COR-L47 (cell line): ENCODE data around the gene FPR3.

ENCODE experiments used
- DNase-seq: peaks from one replicate; lab custom pipeline; 2025; lab: John Stamatoyannopoulos, UW

The FPR3 gene

GRCh38 chr19:51807111-51807701 lies 12.2 kb downstream of the FPR3 start:
- DNase-seq, result no peak

GRCh38 chr19:51807925-51808324 lies 13.0 kb downstream of the FPR3 start:
- DNase-seq, result no peak

DNA sequence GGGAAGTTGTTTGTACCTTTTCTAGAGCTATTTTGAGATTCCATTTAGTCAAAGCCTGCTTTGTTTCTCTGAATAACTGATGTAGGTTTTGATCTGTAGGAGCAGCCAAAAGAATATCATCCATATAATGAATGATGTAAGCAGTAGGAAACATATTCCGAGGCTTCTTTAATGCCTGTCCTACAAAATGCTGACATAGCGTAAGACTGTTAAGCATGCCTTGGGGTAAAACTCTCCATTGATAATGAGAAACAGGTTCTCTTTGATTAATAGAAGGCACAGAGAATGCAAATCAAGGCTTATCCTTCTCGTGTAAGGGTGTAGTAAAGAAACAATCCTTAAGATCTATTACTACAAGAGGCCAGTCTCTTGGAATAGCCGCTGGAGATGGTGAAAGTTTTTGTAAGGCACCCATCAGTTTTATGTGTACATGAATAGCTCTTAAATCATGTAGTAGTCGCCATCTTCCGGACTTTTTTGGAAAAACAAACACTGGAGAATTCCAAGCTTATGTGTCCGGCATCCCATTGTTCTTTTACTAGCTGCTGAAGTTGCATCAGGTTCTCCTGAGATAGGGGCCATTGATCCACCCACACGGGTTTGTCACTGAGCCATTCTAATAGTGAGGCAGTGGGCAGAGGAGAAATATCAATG lies 13.5 kb downstream of the FPR3 start:
- no peak for DNase-seq

GRCh38 chr19:51809787-51810186 lies 14.8 kb downstream of the FPR3 start:
- DNase-seq, result no peak

- peak; percentile 28 for DNase-seq
These were observed 15.3 kb downstream of the FPR3 start for GRCh38 chr19:51810223-51810622.

GRCh38 chr19:51811344-51811743 lies 16.4 kb downstream of the FPR3 start:
- DNase-seq, result no peak

- no peak for DNase-seq
These were observed 20.1 kb downstream of the FPR3 start for GRCh38 chr19:51815043-51815442.

GRCh38 chr19:51816711-51817110 lies 21.8 kb downstream of the FPR3 start:
- DNase-seq, result no peak

GRCh38 chr19:51820011-51820410 lies 25.1 kb downstream of the FPR3 start:
- no peak for DNase-seq

- no peak for DNase-seq
These were observed 26.0 kb downstream of the FPR3 start for GRCh38 chr19:51820831-51821446.

DNA sequence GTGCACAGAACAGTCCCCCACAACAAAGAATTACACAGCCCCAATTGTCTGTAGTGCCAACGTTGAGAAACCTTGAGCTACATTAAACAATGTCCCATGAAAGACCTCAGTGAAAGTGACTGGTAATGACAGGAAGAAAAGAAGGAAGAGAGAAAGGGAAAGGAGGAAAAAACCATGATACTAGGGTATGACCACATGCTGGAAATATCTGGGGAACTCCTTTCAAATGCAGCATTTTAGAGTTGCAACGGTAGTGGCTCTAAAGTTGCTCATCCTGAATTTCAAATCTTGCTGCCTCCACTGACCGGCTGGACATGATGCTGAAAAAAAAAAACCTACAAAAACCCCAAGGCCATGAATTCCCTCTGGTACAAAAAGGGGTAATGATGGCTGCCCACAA lies 26.5 kb downstream of the FPR3 start:
- no peak for DNase-seq

GRCh38 chr19:51821921-51822320 lies 27.0 kb downstream of the FPR3 start:
- no peak for DNase-seq

DNA sequence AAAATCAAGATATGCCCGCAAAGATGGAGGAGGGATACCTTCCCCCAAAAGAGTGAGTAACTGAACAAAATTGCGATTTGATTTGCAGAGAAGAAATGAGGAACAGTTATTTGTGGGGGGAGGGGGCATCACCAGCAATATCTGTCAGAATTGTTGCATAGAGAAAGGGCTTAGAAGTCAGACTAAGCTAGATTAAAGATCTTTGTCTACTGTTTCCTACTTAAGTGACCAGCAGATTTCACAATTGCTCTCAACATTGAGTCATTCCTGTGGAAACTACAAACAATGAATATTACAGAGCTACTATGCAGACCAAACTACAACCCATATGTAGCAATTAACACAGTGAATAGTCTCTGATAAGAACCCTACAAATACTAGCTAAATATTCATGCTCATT lies 27.4 kb downstream of the FPR3 start:
- DNase-seq, result no peak

- DNase-seq, result no peak
These were observed 28.0 kb downstream of the FPR3 start for GRCh38 chr19:51822946-51823345.

- no peak for DNase-seq
These were observed 29.5 kb downstream of the FPR3 start for GRCh38 chr19:51824281-51825005.

DNA sequence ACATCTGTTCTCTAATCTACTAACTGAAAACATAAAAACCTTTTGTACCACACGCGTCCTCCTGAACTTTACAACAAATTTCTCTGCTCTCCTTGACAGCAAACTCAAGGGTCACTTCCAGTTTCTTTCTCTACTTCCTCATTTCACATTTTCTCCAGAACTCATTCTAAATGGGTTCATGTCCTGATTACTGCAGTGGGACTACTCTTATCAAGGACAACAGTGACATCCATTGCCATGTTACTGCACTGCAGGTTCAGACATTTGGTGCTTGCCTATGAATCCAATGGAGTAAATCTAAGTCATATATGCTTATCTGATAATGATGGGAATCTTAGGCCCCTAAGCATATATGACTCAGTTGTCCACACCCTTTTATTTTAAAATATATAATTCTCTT lies 35.3 kb downstream of the FPR3 start:
- DNase-seq, result no peak

DNA sequence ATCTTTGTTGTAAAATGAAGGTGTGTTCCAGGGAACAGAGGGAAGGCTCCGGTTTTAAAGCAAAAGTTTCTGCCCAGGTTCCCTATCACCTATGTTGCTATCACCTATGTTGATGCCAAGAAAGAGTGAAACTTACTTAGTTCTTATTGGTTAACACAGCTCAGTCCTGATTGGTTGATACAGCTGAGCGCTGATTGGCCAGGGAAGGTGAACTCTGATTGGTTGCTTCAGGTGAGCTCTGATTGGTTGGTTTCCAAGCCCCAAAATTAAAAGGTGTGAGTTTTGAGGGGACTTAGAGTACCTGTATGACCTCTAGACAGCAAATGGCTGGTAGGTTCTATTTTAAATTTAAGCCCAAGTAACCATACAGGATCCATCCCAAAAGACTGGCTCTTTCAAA lies 42.2 kb downstream of the FPR3 start:
- DNase-seq, result no peak

GRCh38 chr19:51861870-51862622 lies 67.1 kb downstream of the FPR3 start:
- DNase-seq, result no peak

- DNase-seq, result no peak
These were observed 78.1 kb downstream of the FPR3 start for GRCh38 chr19:51873097-51873496.
